COLO668 (cell line): ENCODE results near the gene GPER1.

Experiments
- DNase-seq: peaks from one replicate; lab custom pipeline; 2025; ENCODE audit not compliant: unreplicated experiment; lab: John Stamatoyannopoulos, UW

The GPER1 gene

GRCh38 chr7:1053816-1054370 lies 34.0 kb upstream of the GPER1 start:
- DNase-seq = no peak

DNA sequence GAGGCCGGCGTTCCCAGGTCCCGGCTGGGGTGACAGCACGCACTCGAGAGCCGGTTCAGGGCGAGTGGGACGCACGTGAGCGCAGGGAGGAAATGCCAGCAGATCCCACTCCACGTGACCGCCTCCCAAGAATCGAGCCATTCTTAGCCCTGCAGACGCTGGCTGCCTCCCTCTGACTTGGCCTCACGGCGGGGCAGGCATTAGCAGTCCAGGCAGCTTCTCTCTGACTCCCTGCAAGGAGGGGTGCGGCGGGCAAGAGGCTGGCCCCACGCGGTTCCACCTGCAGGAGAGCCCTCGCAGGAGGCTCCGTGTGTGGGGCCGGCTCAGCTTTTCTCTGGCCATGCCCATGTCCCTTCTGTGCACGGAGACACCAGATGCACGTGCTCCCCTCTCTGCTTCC lies 33.5 kb upstream of the GPER1 start:
- DNase-seq = no peak

GRCh38 chr7:1054861-1055450 lies 33.0 kb upstream of the GPER1 start:
- no peak for DNase-seq

GRCh38 chr7:1055491-1055955 lies 32.4 kb upstream of the GPER1 start:
- DNase-seq = no peak

DNA sequence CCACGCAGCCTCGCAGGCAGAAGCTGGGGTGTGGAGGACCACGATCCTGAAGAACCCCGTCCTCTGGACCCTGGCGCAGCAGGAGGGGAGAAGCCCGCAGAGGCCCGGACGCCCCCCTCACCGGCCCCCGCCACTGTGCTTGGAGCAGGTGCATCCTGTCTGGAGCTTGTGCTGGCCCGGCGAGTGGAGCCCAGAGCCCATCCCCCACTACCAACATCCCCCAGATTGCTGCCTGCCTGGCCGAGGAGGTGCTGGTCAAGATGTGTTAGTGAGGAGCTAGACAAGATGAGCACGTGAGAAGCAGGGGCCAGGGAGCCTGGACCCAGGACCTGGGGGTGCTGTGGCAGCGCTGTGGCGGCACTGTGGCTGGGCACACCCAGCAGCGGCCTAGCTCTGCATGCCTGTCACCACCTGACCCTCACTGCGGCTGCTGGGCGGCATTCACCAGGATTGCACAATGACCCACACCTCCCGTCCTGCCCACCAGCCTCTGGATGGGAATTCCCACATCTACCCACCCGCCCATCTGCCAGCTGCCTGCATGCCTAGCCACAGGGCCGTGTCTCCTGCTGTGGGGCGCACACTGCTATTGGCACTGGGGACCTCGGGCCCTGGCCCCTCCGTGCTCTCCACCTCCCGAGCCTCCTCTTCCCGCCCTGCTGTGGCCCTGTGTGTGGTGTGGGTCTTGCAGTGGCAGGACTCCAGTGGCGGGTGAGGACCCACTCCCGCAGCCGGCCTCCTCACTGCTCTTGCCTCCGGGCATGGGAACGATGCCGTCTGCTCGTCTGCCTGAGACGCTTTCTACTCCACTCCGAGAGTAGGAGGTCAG lies 31.7 kb upstream of the GPER1 start:
- DNase-seq = no peak

- DNase-seq = no peak
These were observed 31.0 kb upstream of the GPER1 start for GRCh38 chr7:1056785-1057410.

DNA sequence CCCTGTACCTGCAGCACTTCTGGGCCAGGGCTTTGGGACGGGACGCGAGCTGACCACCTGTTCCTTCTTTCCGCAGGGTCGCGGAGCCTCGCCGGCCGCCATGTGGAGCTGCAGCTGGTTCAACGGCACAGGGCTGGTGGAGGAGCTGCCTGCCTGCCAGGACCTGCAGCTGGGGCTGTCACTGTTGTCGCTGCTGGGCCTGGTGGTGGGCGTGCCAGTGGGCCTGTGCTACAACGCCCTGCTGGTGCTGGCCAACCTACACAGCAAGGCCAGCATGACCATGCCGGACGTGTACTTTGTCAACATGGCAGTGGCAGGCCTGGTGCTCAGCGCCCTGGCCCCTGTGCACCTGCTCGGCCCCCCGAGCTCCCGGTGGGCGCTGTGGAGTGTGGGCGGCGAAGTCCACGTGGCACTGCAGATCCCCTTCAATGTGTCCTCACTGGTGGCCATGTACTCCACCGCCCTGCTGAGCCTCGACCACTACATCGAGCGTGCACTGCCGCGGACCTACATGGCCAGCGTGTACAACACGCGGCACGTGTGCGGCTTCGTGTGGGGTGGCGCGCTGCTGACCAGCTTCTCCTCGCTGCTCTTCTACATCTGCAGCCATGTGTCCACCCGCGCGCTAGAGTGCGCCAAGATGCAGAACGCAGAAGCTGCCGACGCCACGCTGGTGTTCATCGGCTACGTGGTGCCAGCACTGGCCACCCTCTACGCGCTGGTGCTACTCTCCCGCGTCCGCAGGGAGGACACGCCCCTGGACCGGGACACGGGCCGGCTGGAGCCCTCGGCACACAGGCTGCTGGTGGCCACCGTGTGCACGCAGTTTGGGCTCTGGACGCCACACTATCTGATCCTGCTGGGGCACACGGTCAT lies 30.3 kb upstream of the GPER1 start:
- DNase-seq = no peak

DNA sequence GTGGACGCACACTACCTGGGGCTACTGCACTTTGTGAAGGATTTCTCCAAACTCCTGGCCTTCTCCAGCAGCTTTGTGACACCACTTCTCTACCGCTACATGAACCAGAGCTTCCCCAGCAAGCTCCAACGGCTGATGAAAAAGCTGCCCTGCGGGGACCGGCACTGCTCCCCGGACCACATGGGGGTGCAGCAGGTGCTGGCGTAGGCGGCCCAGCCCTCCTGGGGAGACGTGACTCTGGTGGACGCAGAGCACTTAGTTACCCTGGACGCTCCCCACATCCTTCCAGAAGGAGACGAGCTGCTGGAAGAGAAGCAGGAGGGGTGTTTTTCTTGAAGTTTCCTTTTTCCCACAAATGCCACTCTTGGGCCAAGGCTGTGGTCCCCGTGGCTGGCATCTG lies 29.6 kb upstream of the GPER1 start:
- no peak for DNase-seq

- DNase-seq = no peak
These were observed 29.1 kb upstream of the GPER1 start for GRCh38 chr7:1058821-1059199.

DNA sequence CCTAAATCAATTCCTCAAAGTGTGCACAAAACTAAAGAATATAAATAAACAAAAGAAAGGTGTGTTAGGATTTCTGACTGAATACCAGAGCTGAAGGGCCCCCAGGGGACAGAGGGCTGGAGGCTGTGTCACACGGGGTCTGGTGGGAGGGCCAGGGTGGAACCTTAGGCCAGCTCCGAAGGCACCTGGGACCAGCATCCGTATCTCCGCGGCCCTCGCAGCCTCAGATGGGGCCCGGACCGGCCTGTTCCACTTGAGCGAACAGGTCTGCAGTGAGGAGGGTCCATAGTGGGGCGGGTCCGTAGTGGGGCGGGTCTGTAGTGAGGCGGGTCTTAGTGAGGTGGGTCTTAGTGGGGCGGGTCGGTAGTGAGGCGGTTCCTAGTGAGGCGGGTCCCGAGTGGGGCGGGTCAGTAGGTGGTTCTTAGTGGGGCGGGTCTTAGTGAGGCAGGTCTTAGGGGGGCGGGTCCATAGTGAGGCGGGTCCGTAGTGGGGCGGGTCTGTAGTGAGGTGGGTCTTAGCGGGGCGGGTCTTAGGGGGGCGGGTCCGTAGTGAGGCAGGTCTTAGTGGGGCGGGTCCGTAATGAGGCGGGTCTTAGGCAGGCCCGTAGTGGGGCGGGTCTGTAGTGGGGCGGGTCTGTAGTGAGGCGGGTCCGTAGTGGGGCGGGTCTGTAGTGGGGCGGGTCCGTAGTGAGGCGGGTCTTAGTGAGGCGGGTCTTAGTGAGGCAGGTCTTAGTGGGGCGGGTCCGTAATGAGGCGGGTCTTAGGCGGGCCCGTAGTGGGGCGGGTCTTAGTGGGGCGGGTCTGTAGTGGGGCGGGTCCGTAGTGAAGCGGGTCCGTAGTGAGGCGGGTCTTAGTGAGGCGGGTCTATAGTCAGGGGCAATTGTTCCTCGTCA lies 28.5 kb upstream of the GPER1 start:
- no peak for DNase-seq

DNA sequence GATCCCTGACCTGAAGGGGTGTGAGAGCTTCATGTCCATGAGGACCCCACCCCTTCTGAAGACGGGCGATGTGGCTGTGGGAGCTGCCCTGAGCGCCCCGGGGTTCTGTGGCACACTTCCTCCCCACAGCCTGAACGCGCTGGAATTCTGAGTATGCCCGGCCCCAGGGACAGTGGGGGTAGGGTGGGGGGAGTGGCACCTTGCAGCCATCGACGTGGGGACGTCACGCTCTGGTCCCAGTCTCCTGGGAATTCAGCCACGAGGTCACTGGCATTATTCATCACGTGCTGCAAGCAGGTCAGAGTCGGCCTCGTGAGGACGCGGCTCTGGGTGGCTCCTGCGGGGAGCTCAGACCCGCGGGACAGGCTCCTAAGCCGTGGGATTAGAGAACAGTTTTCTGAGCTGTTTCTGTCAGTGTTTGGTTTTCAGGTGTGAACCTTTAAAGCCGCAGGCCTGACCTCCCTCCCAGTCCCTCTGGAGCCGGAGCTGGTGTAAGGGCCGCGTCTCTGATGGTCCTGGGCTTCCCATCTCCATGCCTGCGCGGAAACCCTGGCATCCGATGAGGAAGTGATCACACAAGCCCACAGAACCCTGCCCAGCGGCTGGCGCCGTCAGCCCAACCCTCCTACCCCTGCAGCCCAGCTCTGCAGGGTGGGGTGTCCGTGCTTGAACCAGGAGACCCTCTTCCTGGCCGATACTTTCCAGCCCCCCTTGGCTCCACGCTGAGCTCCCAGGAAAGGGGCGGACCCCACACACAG lies 27.4 kb upstream of the GPER1 start:
- DNase-seq = no peak

DNA sequence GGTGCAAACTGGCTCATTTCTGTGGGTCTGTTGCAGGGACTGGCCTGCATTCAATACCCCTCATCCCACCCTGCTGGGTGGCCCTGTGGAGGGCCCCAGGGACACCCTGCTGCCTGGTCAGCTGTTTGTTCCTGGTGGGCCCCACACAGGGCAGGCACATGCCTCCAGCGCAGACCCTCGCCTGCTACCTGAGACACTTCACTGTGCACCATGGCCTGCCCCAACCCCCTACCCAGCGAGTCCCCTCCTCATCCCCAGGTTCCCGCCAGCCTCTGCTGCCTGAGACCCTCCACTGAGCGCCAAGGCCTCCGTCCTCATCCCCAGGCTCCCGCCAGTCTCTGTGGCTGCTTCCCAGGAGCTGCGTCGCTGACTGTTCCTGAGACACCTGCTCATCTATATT lies 26.7 kb upstream of the GPER1 start:
- DNase-seq = no peak

DNA sequence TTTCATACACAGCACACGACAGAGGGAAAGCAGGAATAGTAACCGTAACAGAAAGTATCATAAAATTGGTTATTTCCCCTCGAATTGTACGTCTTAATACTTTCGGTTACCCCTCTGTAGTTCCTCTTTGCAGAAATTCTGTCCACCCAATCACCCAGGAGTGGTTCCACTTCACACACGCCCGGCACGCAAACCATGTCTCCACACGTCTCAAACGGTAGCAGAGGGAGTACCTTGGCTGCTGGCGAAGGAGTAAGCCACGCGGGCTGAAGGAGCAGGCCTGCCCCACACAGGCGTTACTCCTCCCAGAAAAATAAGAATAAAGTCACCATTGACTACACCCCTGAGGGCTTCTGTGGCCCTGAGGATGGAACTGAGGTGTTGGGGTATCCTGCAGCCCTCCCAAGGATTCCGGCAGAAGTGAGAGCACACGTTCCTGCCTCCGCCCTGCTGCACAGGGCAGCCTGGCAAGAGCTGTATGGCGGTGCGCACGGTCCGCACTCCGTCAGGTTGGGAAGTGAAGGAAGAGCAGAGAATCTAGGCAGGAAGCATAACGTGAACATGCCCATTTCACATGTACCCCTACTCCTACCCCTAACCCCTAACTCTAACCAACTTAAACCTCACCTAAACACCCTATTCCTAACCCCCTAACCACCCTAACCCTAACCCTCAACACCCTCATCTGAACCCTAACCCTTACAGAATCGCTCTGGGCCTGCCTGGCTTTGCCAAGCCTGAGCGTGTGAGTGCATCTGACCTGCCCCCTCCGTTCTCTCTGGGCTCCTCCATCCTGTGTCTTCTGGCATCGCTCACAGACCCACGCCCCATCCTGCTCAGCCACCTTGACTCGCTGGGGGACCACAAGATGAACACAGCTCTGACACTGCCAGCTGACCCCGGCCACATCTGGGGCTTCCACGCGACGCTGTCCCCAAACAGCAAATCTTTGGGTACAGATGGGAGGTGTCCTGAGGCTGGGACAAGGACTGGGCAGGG lies 25.3 kb upstream of the GPER1 start:
- no peak for DNase-seq

GRCh38 chr7:1063361-1063760 lies 24.6 kb upstream of the GPER1 start:
- no peak for DNase-seq

DNA sequence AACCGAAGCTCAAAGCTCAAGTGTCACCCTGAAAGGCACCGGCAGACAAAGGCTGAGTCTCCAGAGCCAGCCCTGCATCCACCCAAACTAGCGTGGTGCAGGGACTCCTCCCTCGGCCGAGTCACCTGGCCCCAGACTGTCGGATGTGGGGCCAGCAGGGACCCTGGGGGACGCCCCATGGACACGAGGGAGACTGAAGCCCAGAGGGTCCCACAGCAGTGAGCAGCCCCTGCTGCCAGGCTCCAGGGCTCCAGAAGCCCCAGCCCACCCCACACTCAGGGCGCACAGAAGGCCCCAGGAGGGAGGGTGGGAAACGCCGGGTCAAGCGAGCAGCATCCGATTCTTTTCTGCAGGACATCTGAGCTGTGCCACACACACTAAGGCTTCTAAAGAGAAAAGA lies 23.3 kb upstream of the GPER1 start:
- no peak for DNase-seq

GRCh38 chr7:1065263-1065584 lies 22.7 kb upstream of the GPER1 start:
- no peak for DNase-seq

DNA sequence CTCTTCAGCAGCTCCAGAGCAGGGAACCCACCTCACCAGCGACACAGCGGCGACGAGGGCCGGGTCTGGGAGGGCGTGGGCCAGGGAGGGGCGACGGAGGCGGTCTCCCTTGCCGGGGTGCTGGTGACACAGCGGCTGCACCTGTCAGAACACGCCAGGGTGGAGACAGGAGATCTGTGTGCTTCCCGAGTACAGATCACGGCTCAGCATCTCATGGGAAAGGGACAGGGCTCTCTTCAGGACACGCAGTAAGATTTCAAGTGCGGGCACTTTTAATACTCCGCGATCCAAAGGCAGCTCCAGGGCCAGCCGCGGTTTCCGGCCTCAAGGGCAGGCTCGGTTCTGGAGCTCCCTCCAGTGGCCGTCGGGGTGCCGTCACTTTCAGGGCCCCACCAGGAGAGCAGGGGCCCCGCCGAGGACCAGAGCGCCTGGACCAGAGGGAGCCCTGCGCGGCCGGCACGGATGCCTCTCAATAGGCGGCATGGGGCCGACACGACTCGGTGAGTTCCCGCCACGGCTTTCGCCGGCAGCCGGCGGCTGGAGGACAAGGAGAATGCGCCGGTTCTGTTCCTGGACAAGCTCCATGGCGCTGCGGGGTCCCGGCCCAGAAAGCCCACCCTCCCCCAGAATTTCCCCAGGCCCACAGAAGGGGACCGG lies 22.2 kb upstream of the GPER1 start:
- peak; percentile 93 for DNase-seq

- no peak for DNase-seq
These were observed 21.7 kb upstream of the GPER1 start for GRCh38 chr7:1066242-1066588.
